ENCODE measurements around the gene LHFPL4. TPM values are rescaled to one million over a fixed set of nuclear protein-coding genes. Genes with fewer than 3 reads are reported as not detected.

The LHFPL4 gene
- polyA plus RNA-seq, 2 of the 4 experiments (the other 2 are of a cell fraction), result 0.08 to 0.39 TPM

DNA sequence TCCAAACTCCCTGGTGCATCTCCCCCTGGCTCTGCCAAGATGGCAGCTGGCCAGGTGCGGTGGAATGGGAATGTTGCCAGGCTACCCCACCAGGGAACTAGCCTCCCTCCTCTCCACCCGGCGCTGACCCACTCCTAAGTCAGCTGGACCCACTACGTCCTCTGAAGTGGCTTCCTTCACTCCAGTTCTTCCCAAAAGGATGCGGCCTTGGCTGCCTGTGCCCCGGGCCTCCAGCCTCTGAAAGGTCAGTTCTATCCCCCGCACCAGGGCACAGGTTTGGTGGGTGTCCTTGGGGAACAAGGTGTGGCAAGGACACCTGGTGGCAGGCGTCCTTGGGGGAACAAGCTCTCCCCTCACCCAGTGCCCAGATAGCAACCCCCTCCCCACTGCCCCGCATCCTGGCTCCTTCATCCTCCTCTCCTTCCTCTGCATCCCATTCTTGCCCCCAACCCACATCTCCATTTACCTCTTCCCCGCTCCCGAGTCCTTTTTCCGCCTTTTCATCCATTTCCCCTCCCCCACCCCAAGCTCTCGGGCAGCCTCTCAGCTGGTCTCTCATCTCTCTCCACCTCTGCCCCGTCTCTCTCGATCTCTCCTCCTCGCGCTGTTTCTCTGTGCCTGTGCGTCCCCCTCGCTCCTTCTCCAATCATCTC, 54.0 kb downstream of the LHFPL4 start:
- ATAC-seq, result no peak
- Histone ChIP-seq H3K27ac (no peak overlapping the region), H3K4me2 (no peak overlapping the region)

DNA sequence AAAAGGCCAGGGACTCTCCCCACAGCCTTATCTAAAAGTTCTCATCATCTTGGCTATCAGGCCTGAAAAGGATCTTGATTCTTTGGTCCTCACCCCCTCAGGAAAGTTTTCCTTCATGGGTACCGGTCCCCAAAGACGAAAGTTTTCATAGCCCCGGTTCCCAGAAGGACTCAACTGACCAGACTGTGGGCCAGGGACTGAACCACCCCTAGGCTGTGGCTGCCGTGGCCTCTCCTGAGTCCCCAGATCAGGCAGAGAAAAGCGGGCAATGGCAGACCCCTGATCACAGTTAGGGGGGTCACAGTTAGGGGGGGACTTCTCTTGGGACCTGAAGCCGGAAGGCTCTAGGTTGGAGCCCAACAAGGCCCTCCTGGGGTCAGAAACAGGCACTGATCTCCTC, 54.8 kb downstream of the LHFPL4 start:
- peaks cover 9% of the 10 kb centered on the region; the same call in 1 of the 3 replicates for H3K4me1 ChIP-seq
- H3K4me2 ChIP-seq, result no peak overlapping the region
- TF ChIP-seq NR3C1 (IDR thresholded peaks at IDR 0.05), result no peak
- no peak for TF ChIP-seq CEBPB (IDR thresholded peaks at IDR 0.05)
- TF ChIP-seq ZNF302 (CRISPR knock-in tag; IDR thresholded peaks at IDR 0.05), result no peak
- TF ChIP-seq CBX8 (IDR thresholded peaks at IDR 0.05), result no peak
- TF ChIP-seq ZSCAN20 (CRISPR knock-in tag; IDR thresholded peaks at IDR 0.05), result no peak
- DNase-seq (ENCODE audit: low read depth in 1 of 2, low spot score in 1 of 2) (no peak), FAIRE-seq (no peak), ATAC-seq (no peak)
- no peak overlapping the region for H3K4me3 ChIP-seq
- ChIA-PET POLR2A (no interaction called here), CTCF (interaction anchor here (1.4 kb wide), 1 partner anchor 136 kb away, joined by 4 read pairs; the partner anchor contains the start of gene THUMPD3)
- no peaks in the 10 kb centered on the region for H3K9me3 ChIP-seq
- WGBS (ENCODE audit: missing lambda C conversion rate), result 88% methylated on average over 5 of the region's 6 CpGs
- H3K27ac ChIP-seq, result no peak overlapping the region

More for the DNA sequence above, 54.0 kb downstream of the LHFPL4 start:
- ChIA-PET POLR2A (no interaction called here), CTCF (interaction anchor here (1.2 to 1.4 kb wide), 4 partner anchors 9 to 146 kb away, joined by 3 to 4 read pairs (median 4); partner anchors contain the start of gene THUMPD3)
- no peak for TF ChIP-seq HOXB13 (CRISPR knock-in tag; IDR thresholded peaks at IDR 0.05; ENCODE audit: low read depth)
- no peak for TF ChIP-seq HMGXB4 (CRISPR knock-in tag; IDR thresholded peaks at IDR 0.05; ENCODE audit: borderline replicate concordance)
- TF ChIP-seq FOXS1 (CRISPR knock-in tag; IDR thresholded peaks at IDR 0.05), result no peak
- TF ChIP-seq BHLHE40 (IDR thresholded peaks at IDR 0.05; ENCODE audit: low read depth, low read length), result no peak
- TF ChIP-seq JUNB (IDR thresholded peaks at IDR 0.05), result no peak
- no peaks in the 10 kb centered on the region for H3K9me3 ChIP-seq
- H3K4me1 ChIP-seq, result peaks cover 9% of the 10 kb centered on the region; the same call in 1 of the 3 replicates
- WGBS (ENCODE audit: missing lambda C conversion rate), result 70% methylated on average over 17 of the region's 19 CpGs
- no peak for DNase-seq (ENCODE audit: low read depth in 1 of 2, low spot score in 1 of 2)
- FAIRE-seq, result no peak
- no peak overlapping the region for H3K4me3 ChIP-seq

DNA sequence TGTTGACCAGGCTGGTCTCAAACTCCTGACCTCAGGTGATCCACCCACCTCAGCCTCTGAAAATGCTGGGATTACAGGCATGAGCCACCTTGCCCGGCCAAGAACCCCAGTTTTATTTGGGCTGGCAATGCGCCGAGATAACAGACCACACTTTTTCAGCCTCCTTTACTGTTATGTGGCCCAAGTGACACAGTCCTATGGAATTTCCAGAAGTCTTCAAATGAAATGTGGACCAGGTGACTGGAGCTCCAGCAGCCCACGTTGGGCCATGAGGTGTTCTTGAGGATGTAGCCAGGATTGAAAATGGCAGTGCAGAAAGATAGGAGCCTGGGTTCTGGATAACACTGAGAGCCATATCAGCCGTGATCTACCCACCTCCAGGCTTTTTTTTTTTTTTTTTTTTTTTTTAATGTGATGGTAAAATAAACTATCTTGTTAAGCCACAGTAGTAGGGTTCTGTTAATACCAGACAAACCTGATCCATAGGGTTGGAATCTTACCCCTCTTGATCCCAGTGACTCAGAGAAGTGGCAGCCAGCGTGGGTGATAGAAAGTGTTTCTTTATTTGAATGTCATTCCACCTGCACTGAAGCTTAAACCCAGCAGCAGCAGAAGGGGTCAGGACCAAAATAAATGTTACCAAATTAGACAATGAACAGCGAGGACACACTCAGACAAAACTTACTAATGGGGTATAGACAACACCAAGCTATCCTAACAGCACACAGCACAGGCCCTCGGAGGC, 55.6 kb downstream of the LHFPL4 start:
- no peak for DNase-seq (ENCODE audit: low read depth in 1 of 2, low spot score in 1 of 2)
- WGBS (ENCODE audit: missing lambda C conversion rate), result 56% methylated on average over 8 of the region's 8 CpGs
- no peak for ATAC-seq
- H3K4me2 ChIP-seq, result no peak overlapping the region
- H3K4me1 ChIP-seq, result peaks cover 9% of the 10 kb centered on the region; the same call in 1 of the 3 replicates
- no peak overlapping the region for H3K4me3 ChIP-seq
- no peak for FAIRE-seq
- TF ChIP-seq HEYL (CRISPR knock-in tag; IDR thresholded peaks at IDR 0.05) (no peak), EP300 (IDR thresholded peaks at IDR 0.05) (no peak), HMGXB4 (CRISPR knock-in tag; IDR thresholded peaks at IDR 0.05; ENCODE audit: borderline replicate concordance) (no peak), ELK1 (IDR thresholded peaks at IDR 0.05; ENCODE audit: low read depth, low read length) (no peak), ZSCAN20 (CRISPR knock-in tag; IDR thresholded peaks at IDR 0.05) (no peak), SMC3 (IDR thresholded peaks at IDR 0.05) (no peak), KDM5A (IDR thresholded peaks at IDR 0.05) (no peak)
- TF ChIP-seq, protein P1, sequence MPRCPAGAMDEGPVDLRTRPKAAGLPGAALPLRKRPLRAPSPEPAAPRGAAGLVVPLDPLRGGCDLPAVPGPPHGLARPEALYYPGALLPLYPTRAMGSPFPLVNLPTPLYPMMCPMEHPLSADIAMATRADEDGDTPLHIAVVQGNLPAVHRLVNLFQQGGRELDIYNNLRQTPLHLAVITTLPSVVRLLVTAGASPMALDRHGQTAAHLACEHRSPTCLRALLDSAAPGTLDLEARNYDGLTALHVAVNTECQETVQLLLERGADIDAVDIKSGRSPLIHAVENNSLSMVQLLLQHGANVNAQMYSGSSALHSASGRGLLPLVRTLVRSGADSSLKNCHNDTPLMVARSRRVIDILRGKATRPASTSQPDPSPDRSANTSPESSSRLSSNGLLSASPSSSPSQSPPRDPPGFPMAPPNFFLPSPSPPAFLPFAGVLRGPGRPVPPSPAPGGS (IDR thresholded peaks at IDR 0.05), result no peak
- CTCF ChIA-PET, result interaction anchor here (0.6 kb wide), 1 partner anchor 77 kb away, joined by 3 read pairs; no protein-coding TSS in a partner anchor
- H3K27ac ChIP-seq, result no peak overlapping the region
- POLR2A ChIA-PET, result interaction anchor here (0.7 kb wide), 1 partner anchor 98 kb away, joined by 7 read pairs; no protein-coding TSS in a partner anchor
- H3K9me3 ChIP-seq, result no peaks in the 10 kb centered on the region
